ENCODE measurements around the gene HMGN4. TPM values are rescaled to one million over a fixed set of nuclear protein-coding genes. Genes with fewer than 3 reads are reported as not detected.

HMGN4 gene
- total RNA-seq, 1 experiment from 2014 or later: 29.6 TPM

DNA sequence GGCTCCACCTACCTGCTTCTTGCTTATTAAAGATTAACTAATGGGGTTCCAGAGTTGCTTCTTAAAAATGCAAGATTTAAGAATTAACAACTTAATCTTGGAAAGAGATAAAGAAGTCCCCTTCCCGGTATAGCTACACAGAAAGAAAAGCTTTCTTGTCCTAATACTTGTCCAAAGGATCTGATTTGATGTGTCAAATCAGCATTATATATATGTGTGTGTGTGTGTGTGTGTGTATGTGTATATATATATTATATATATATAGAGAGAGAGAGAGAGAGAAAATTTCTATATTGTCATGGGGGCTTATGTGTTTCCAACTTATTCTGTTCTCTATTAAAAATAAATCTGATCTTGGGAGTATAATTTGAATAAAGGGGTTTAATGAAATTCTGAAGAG, 4.6 kb upstream of the HMGN4 start:
- peak overlapping the region; percentile 90 for H3K27ac Mint-ChIP-seq (ENCODE audit: unreplicated experiment)
- H3K9me3 Mint-ChIP-seq (ENCODE audit: unreplicated experiment): no peaks in the 10 kb centered on the region
- H3K27me3 Mint-ChIP-seq (ENCODE audit: insufficient read depth, unreplicated experiment): peaks cover 2% of the 10 kb centered on the region
- peak overlapping the region; percentile 87 for H3K4me3 Mint-ChIP-seq (ENCODE audit: unreplicated experiment)
- intact Hi-C loops (cut with micrococcal nuclease; ENCODE audit: unreplicated experiment): loop anchor here (10.0 kb wide), 1 partner anchor 209 kb away; no protein-coding TSS in a partner anchor
- no TSS peak for BruUV-seq (replicated peaks)
- ChIA-PET POLR2A (interaction anchor here (0.5 to 1.4 kb wide), 3 partner anchors 12 to 598 kb away, joined by 3 to 9 read pairs (median 4); no protein-coding TSS in a partner anchor), CTCF (interaction anchor here (1.0 to 1.3 kb wide), 5 partner anchors 12 to 211 kb away, joined by 3 to 5 read pairs (median 4); no protein-coding TSS in a partner anchor)
- DNase-seq: no peak
- peaks cover 15% of the 10 kb centered on the region for H3K4me1 Mint-ChIP-seq (ENCODE audit: low read depth, unreplicated experiment)
- peak overlapping the region; percentile 74 for H3K4me3 ChIP-seq (ENCODE audit: low read depth, low read length)
- H3K27me3 ChIP-seq (replicated peaks; ENCODE audit: control insufficient read depth, insufficient read depth, low read length): no peaks in the 10 kb centered on the region
- H3K36me3 Mint-ChIP-seq (ENCODE audit: insufficient read depth, unreplicated experiment): peaks cover 31% of the 10 kb centered on the region
- H3K36me3 ChIP-seq (ENCODE audit: control insufficient read depth, insufficient read depth, low read length): no peaks in the 10 kb centered on the region
- TF ChIP-seq, protein P1, sequence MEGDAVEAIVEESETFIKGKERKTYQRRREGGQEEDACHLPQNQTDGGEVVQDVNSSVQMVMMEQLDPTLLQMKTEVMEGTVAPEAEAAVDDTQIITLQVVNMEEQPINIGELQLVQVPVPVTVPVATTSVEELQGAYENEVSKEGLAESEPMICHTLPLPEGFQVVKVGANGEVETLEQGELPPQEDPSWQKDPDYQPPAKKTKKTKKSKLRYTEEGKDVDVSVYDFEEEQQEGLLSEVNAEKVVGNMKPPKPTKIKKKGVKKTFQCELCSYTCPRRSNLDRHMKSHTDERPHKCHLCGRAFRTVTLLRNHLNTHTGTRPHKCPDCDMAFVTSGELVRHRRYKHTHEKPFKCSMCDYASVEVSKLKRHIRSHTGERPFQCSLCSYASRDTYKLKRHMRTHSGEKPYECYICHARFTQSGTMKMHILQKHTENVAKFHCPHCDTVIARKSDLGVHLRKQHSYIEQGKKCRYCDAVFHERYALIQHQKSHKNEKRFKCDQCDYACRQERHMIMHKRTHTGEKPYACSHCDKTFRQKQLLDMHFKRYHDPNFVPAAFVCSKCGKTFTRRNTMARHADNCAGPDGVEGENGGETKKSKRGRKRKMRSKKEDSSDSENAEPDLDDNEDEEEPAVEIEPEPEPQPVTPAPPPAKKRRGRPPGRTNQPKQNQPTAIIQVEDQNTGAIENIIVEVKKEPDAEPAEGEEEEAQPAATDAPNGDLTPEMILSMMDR (IDR thresholded peaks at IDR 0.05; ENCODE audit: insufficient read depth in 1 of 2, low read depth in 1 of 2, low read length in 1 of 2, severe bottlenecking in 1 of 2, unreplicated experiment in 1 of 2): no peak
- peaks cover 4% of the 10 kb centered on the region; the same call in 1 of the 2 replicates for H3K4me1 ChIP-seq
- no peaks in the 10 kb centered on the region for H3K9me3 ChIP-seq

DNA sequence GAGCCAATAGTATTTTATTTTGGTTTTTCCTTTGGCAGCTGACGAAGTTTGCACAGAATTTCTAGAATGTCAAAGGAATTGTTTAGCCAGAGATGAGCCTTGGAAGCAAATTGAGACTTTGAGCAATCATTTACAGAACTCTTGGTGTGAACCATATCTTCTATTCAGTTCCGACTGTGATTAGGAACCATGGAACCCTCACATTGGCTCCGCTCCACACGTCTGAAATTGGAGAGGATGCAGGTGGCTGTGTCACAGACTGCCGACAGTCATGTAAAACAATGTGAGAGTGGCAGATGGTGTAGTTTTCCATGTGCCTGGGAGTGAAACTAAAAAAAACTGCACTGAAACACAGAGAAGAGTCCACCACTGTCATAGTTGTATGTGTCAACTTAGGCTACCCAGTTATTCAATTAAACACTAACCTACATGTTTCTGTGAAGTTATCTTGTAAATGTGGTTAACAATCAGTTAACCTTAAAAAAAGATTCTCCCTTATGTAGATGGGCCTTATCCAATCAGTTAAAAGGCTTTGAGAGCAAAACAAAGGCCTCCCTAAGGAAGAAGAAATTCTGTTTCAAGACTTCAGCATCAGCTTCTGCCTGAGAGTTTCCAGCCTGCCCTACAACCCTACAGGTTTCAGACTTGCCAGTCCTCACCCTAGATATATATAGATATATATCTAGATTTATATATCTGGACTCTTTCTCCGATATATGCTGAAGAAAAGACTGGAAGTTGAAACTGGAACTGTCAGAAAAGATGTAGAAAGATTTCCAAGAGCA, 3.3 kb upstream of the HMGN4 start:
- no peak for DNase-seq
- no peak overlapping the region for H3K4me3 Mint-ChIP-seq (ENCODE audit: unreplicated experiment)
- no peak overlapping the region for H3K27ac Mint-ChIP-seq (ENCODE audit: unreplicated experiment)
- peaks cover 17% of the 10 kb centered on the region for H3K4me1 Mint-ChIP-seq (ENCODE audit: low read depth, unreplicated experiment)
- TF ChIP-seq, protein P1 (IDR thresholded peaks at IDR 0.05; ENCODE audit: insufficient read depth in 1 of 2, low read depth in 1 of 2, low read length in 1 of 2, severe bottlenecking in 1 of 2, unreplicated experiment in 1 of 2): no peak
- Histone ChIP-seq H3K9me3 (no peaks in the 10 kb centered on the region), H3K27me3 (replicated peaks; ENCODE audit: control insufficient read depth, insufficient read depth, low read length) (no peaks in the 10 kb centered on the region), H3K4me3 (ENCODE audit: low read depth, low read length) (no peak overlapping the region), H3K36me3 (ENCODE audit: control insufficient read depth, insufficient read depth, low read length) (no peaks in the 10 kb centered on the region), H3K4me1 (peaks cover 4% of the 10 kb centered on the region; the same call in 1 of the 2 replicates)
- H3K27me3 Mint-ChIP-seq (ENCODE audit: insufficient read depth, unreplicated experiment): peaks cover 2% of the 10 kb centered on the region
- no TSS peak for BruUV-seq (replicated peaks)
- H3K36me3 Mint-ChIP-seq (ENCODE audit: insufficient read depth, unreplicated experiment): peaks cover 33% of the 10 kb centered on the region
- H3K9me3 Mint-ChIP-seq (ENCODE audit: unreplicated experiment): no peaks in the 10 kb centered on the region
- intact Hi-C loops (cut with micrococcal nuclease; ENCODE audit: unreplicated experiment): loop anchor here (10.0 kb wide), 1 partner anchor 210 kb away; no protein-coding TSS in a partner anchor
- ChIA-PET CTCF (no interaction called here), POLR2A (no interaction called here)

DNA sequence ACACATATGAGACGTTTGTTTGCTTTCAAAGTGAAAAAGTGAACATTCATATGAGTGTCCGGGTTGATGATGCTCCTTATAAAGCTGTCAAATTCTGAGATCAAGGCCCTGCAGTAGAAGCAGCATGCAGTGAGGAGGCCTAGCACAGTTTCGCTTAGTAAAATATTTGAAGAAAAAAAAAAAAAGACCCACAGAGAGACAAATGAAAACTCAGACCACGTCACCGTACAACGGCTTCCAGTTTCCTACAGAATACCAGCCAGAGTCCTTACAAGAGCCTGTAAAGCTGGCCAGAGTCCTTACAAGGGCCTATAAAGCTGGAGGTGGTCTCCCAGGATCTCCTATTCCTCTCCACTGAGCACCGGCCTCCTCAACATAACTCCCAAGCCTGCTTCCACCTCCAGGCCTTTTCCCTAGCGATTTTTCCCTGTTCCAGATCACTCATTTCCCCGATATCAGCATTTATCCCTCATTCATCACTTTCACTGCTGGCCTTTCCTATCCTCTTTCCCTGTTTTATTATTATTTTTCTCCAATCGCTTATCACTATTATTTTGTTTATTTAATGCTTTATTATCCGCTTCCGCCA, 1.5 kb upstream of the HMGN4 start:
- H3K36me3 ChIP-seq (ENCODE audit: control insufficient read depth, insufficient read depth, low read length): no peaks in the 10 kb centered on the region
- ChIA-PET POLR2A (interaction anchor here (0.6 to 1.7 kb wide), 4 partner anchors 16 to 263 kb away, joined by 3 to 14 read pairs (median 6); no protein-coding TSS in a partner anchor), CTCF (interaction anchor here (1.0 to 1.5 kb wide), 2 partner anchors 35 to 195 kb away, joined by 3 to 6 read pairs; no protein-coding TSS in a partner anchor)
- Mint-ChIP-seq H3K27ac (ENCODE audit: unreplicated experiment) (peak overlapping the region; percentile 97), H3K36me3 (ENCODE audit: insufficient read depth, unreplicated experiment) (peaks cover 33% of the 10 kb centered on the region), H3K27me3 (ENCODE audit: insufficient read depth, unreplicated experiment) (peaks cover 2% of the 10 kb centered on the region), H3K4me1 (ENCODE audit: low read depth, unreplicated experiment) (peaks cover 15% of the 10 kb centered on the region), H3K9me3 (ENCODE audit: unreplicated experiment) (no peaks in the 10 kb centered on the region), H3K4me3 (ENCODE audit: unreplicated experiment) (peak overlapping the region; percentile 89)
- no peak for DNase-seq
- H3K4me3 ChIP-seq (ENCODE audit: low read depth, low read length): peak overlapping the region; percentile 65
- intact Hi-C loops (cut with micrococcal nuclease; ENCODE audit: unreplicated experiment): loop anchor here (1.0 to 10.0 kb wide), 4 partner anchors 15 to 212 kb away; no protein-coding TSS in a partner anchor
- TF ChIP-seq, protein P1 (IDR thresholded peaks at IDR 0.05; ENCODE audit: insufficient read depth in 1 of 2, low read depth in 1 of 2, low read length in 1 of 2, severe bottlenecking in 1 of 2, unreplicated experiment in 1 of 2): no peak
- no peaks in the 10 kb centered on the region for H3K27me3 ChIP-seq (replicated peaks; ENCODE audit: control insufficient read depth, insufficient read depth, low read length)
- no TSS peak for BruUV-seq (replicated peaks)
- H3K4me1 ChIP-seq: peaks cover 4% of the 10 kb centered on the region; the same call in 1 of the 2 replicates
- no peaks in the 10 kb centered on the region for H3K9me3 ChIP-seq
